GM12873 (cell line): Measurements from ENCODE around the gene EPS8L2.

ENCODE experiments used
- CTCF ChIP-seq: IDR thresholded peaks from 2 replicates; pipeline ENCODE4 v1.5.1; 2012; ENCODE audit warnings: low read depth, mild to moderate bottlenecking, moderate library complexity, low read length, control low read depth; ENCODE audit not compliant: insufficient read depth; ENCODE audit errors: missing control alignments

Gene EPS8L2

GRCh38 chr11:769887-770641, 64.0 kb downstream of the EPS8L2 start:
- TF ChIP-seq CTCF: no peak

- no peak for TF ChIP-seq CTCF
Measured at GRCh38 chr11:770642-771616, 64.9 kb downstream of the EPS8L2 start.

GRCh38 chr11:771617-772204, 65.7 kb downstream of the EPS8L2 start:
- no peak for TF ChIP-seq CTCF

- no peak for TF ChIP-seq CTCF
Measured at GRCh38 chr11:772429-773390, 66.7 kb downstream of the EPS8L2 start.

GRCh38 chr11:773425-773824, 67.4 kb downstream of the EPS8L2 start:
- TF ChIP-seq CTCF: no peak

- no peak for TF ChIP-seq CTCF
Measured at GRCh38 chr11:773830-774229, 67.8 kb downstream of the EPS8L2 start.
